ENCODE measurements around the gene ROPN1L. TPM values are rescaled to one million over a fixed set of nuclear protein-coding genes. Genes with fewer than 3 reads are reported as not detected.

The ROPN1L gene
- total RNA-seq, 3 donors from 2014 or later (not counting 1 experiment from before 2014, with no cell fraction given), result 1.2 to 5.2 (median 4.3) TPM

DNA sequence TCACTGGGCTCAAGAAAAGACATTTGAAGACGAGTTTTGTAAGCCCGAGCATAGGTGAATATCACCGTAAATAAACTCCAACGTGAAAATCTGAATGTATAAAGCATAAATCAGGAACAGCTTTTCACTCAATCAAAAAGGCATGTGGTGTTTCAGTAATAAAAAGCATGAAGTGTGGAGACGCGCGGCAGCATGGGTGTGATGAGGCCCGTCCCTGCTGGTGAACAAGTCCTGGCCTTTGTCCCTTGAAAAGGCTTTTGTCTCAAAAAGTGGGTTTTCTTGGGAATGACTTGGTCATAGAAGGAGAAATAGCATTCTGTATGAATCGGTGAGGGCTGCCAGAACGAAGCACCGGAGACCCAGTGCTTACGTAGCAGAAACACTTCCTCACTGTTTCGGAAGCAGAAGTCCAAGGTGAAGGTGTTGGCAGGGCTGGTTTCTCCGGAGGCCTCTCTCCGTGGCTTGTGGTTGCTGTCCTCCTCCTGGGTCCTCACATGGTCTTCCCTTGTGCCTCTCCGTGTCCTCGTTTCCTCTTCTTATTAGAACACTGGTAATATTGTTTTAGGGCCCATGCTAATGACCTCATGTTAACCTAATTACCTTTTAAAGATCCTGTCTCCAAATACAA lies 24.9 kb downstream of the ROPN1L start:
- Mint-ChIP-seq H3K9me3 (no peaks in the 10 kb centered on the region), H3K4me1 (no peaks in the 10 kb centered on the region), H3K36me3 (no peaks in the 10 kb centered on the region), H3K27ac (no peak overlapping the region), H3K27me3 (ENCODE audit: low read depth in 2 of 2) (no peaks in the 10 kb centered on the region), H3K4me3 (no peak overlapping the region)
- Histone ChIP-seq H3K27ac (ENCODE audit: low read length) (no peak overlapping the region), H3K4me3 (ENCODE audit: low read length) (no peak overlapping the region), H3K9me3 (ENCODE audit: control insufficient read depth, insufficient read depth, low read length) (no peaks in the 10 kb centered on the region), H3K27me3 (ENCODE audit: control insufficient read depth, insufficient read depth, low read length) (no peaks in the 10 kb centered on the region), H3K4me1 (ENCODE audit: control insufficient read depth, insufficient read depth, low read length) (no peaks in the 10 kb centered on the region), H3K36me3 (ENCODE audit: control insufficient read depth, insufficient read depth, low read length) (no peaks in the 10 kb centered on the region)
- ATAC-seq (no peak), DNase-seq (no peak)
- 75% methylated on average over 17 of the region's 17 CpGs for WGBS (ENCODE audit: insufficient coverage)
- intact Hi-C loops (cut with micrococcal nuclease), result no loop called here
- TF ChIP-seq, protein P1, sequence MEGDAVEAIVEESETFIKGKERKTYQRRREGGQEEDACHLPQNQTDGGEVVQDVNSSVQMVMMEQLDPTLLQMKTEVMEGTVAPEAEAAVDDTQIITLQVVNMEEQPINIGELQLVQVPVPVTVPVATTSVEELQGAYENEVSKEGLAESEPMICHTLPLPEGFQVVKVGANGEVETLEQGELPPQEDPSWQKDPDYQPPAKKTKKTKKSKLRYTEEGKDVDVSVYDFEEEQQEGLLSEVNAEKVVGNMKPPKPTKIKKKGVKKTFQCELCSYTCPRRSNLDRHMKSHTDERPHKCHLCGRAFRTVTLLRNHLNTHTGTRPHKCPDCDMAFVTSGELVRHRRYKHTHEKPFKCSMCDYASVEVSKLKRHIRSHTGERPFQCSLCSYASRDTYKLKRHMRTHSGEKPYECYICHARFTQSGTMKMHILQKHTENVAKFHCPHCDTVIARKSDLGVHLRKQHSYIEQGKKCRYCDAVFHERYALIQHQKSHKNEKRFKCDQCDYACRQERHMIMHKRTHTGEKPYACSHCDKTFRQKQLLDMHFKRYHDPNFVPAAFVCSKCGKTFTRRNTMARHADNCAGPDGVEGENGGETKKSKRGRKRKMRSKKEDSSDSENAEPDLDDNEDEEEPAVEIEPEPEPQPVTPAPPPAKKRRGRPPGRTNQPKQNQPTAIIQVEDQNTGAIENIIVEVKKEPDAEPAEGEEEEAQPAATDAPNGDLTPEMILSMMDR (IDR thresholded peaks at IDR 0.05), result no peak

DNA sequence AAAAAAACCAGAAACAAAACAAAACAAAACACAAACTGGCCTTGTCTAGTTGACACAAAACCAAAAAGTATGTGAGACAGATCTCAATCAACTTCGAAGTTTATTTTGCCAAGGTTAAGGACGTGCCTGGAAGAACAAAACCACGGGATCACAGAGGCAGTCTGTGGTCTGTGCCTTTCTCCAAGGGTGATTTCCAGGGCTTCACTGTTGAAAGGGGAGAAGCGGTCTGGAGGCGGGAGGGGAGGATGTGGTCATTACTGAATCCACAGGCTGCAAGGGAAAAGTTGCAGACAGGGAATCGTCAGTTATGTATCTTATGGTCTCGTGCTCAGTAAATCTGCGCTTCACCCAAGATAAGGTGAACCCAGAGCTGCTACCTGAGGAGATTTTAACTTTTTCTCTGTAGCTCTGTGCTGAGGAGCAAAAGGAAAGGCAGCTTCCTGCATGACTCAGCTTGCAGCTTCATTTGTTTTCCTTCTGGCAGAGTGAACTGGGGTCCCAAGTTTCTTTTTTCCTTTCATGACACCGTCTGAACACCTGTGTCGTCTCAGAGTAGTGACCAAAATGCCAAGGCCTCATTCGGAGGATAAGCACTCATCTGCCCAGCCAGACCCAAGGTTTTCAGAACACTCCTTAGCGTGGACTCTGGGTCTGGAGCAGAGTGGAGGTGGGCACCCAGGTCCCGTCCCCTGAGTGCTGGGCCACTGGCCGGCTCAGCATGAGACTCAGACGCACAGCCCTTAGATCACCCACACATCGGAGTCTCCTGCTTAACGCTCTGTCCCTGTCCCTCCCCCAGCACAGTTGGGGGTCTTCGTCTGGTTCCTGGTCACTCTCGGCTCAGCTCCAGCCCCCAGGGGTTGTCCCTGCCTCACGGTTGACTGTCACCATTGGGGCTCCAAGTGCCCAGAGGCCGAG lies 25.9 kb downstream of the ROPN1L start:
- Histone ChIP-seq H3K36me3 (ENCODE audit: control insufficient read depth, insufficient read depth, low read length) (no peaks in the 10 kb centered on the region), H3K4me1 (ENCODE audit: control insufficient read depth, insufficient read depth, low read length) (no peaks in the 10 kb centered on the region), H3K27me3 (ENCODE audit: control insufficient read depth, insufficient read depth, low read length) (no peaks in the 10 kb centered on the region), H3K4me3 (ENCODE audit: low read length) (no peak overlapping the region), H3K27ac (ENCODE audit: low read length) (no peak overlapping the region), H3K9me3 (ENCODE audit: control insufficient read depth, insufficient read depth, low read length) (no peaks in the 10 kb centered on the region)
- ATAC-seq (no peak), DNase-seq (no peak)
- 55% methylated on average over 21 of the region's 21 CpGs for WGBS (ENCODE audit: insufficient coverage)
- Mint-ChIP-seq H3K4me1 (no peaks in the 10 kb centered on the region), H3K36me3 (no peaks in the 10 kb centered on the region), H3K27me3 (ENCODE audit: low read depth in 2 of 2) (no peaks in the 10 kb centered on the region), H3K9me3 (no peaks in the 10 kb centered on the region), H3K27ac (no peak overlapping the region), H3K4me3 (no peak overlapping the region)
- intact Hi-C loops (cut with micrococcal nuclease), result no loop called here
- TF ChIP-seq, protein P1 (IDR thresholded peaks at IDR 0.05), result no peak

DNA sequence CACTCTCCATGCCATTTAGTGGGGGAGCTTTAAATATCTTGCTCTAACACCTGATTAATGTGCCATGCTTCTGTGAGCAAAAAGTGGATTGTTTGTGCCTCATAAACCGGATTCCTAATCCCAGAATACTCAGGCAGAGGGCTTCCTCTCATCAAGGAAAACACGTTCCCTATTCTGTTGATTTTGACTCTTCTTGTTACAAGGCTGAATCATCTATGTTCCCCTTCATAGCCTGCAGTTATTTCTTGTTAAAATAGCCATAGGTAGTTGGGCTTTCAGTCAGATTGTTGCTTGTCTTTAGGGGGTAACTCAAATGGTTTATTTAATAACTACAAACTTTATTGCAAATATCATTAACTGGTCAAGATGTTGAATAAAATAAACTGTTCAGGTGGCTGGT lies 26.6 kb downstream of the ROPN1L start:
- DNase-seq (no peak), ATAC-seq (no peak)
- Histone ChIP-seq H3K27me3 (ENCODE audit: control insufficient read depth, insufficient read depth, low read length) (no peaks in the 10 kb centered on the region), H3K36me3 (ENCODE audit: control insufficient read depth, insufficient read depth, low read length) (no peaks in the 10 kb centered on the region), H3K9me3 (ENCODE audit: control insufficient read depth, insufficient read depth, low read length) (no peaks in the 10 kb centered on the region), H3K27ac (ENCODE audit: low read length) (no peak overlapping the region), H3K4me1 (ENCODE audit: control insufficient read depth, insufficient read depth, low read length) (no peaks in the 10 kb centered on the region), H3K4me3 (ENCODE audit: low read length) (no peak overlapping the region)
- Mint-ChIP-seq H3K4me1 (no peaks in the 10 kb centered on the region), H3K9me3 (no peaks in the 10 kb centered on the region), H3K27ac (no peak overlapping the region), H3K27me3 (ENCODE audit: low read depth in 2 of 2) (no peaks in the 10 kb centered on the region), H3K4me3 (no peak overlapping the region), H3K36me3 (no peaks in the 10 kb centered on the region)
- 66% methylated on average over 2 of the region's 2 CpGs for WGBS (ENCODE audit: insufficient coverage)
- intact Hi-C loops (cut with micrococcal nuclease), result no loop called here
- TF ChIP-seq, protein P1 (IDR thresholded peaks at IDR 0.05), result no peak

Data from natural killer cell (primary cell).